Stimulated activated CD8-positive, alpha-beta memory T cell treated with anti-CD3 and anti-CD28 coated beads, Interleukin-4, amount 100 ng/mL, for 4 hours (primary cell): ENCODE measurements around the gene C1orf53.

Source experiments
- DNase-seq, 2 donors: peaks; one replicate each; pipeline ENCODE4 v3.0.0-alpha.2; 2020; ENCODE audit warnings: low read depth in 2 of 2, low spot score in 1 of 2

Gene C1orf53

GRCh38 chr1:197954718-197955418, 52.4 kb downstream of the C1orf53 start:
- DNase-seq, result no peak

DNA sequence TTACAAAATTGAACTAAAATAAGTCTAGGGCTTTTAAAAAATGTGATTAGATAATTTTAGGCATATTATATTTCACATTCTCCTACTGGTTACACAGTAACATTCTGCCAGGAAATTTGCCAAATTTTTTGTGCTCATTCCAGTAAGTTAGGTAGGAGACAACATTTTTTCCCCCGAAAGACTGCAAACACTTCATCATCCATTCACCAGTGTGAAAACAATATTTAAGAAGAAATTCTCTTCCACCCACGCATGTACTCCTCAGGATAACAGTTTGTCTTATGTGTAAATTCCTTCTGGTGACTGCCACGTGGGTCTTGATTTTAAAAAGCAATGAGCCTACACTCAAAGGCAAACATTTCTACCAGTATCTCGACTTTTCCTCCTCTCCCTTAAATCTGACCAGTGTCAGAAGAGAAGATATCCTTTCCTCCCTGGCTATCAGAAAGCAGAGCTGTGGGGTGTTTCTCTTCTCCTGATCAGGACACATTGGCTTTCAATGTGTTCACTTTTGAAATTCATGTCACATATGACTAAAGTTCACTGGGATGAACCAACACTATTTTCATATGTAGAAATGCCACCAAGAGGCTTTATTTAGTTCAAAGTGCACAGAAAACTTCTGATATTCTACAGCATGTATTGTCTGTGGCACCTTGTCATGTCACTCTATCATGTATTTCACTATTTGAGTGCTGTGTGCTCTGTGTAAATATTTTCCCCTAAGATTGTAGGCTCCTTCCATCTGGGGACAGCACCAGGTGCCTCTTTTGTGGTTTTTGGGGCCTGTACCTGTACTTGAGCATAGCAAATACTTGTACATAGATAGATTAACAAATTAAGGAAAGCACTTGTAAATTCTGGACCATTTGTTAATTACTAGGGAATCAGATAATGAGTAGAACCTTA, 53.3 kb downstream of the C1orf53 start:
- DNase-seq, result no peak
